HPDE6-E6E7 (cell line): ENCODE measurements around the gene CDCA7.
A peak's percentile ranks its signal among the peaks of the same experiment; 100 is the strongest.
"Not testable (repeated sequence)": the region's sequence is repeated elsewhere in the genome, so short reads cannot be mapped to it uniquely, and the experiment has no call there.

ENCODE experiments used
- DNase-seq: peaks from one replicate; pipeline ENCODE4 v3.0.0; 2011; ENCODE audit warnings: missing footprints; ENCODE audit errors: extremely low spot score

CDCA7 gene

DNA sequence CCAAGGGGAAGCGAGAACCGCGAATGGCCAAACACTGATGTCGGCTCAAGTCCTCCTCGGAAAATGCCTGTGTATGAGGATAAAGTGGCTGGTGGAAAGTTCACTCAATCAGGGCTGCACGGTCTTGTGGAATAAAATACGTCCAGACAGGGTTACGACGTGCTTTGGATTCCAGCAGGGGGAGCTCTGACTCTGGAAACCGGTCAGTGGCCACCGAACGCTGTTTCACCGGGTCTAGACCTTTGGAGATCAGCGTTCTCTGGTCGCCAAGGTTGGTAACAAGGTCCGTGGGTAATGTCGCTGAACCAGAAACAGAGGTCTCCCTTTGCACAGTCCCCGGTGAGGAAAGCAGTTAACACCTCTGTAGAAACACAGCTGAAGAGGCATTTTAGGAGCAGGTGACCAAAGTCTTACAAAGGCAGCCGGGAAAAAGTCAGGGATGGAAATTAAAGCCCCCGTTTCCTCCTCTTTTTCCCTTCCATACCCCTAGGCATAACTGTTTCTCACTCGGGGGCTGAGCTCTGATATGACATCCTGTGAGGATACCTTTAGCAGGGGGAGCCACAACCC is 47.8 kb downstream of the CDCA7 start:
- DNase-seq, result peak; percentile 83

DNA sequence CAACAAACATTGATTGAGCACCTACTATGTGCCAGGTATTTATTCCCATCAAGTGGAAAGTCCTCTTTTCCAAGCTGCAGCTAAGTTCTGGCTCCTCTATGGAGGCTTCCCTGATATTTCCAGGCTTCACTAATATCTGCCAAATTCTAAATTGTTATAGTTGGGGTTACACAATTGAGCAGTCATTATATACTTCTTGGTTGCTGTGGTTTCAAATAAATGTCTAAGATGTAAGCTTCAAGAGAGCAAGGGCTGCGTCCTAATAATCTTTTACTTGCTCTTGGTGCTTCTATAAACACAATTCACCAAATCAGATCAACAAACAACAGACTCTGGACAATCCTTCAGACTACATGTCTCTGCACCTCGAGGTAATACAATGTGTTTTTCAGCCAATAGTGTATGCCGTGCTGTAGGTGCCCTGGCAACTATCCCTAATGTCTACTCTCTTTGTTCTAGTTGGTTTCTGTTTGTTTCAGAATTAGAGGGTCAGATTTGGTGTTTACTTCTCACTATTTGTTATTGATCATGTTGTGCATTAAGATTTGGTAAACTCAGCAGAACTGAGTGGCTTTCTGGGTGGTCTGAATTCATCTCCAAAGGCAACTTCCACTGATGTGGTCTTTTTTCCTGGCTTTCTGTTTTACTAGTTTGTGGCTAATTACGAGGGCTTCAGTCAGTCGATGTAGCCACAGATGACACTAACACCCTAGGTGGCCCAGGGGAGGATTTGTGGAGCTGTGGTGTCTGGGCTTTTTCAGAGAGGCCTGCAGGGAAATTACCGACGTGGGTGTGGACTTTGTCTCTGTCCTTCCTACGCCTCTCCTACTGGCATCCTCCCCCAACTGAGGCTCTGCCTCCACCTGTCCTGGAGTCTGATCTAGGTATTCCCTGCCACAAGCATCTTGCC is 50.4 kb downstream of the CDCA7 start:
- DNase-seq, result no peak

DNA sequence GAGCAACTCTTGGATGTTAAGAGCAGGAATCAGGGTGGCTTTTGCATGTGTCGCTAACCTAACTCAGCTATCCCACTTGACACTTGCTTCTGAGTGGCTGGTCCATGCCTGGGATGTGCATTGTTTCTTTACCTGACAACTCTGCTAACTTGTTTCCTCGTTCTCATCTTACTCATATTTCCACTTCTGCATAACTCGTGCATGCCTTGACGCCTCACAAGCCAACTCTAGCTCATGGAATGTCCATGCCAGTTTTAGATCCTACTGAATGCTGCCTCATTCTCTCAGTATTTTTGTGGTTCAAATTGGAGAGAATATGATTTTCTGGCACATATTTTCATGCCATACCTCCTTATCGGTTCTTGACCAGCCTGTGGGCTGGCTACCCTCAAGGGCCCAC is 52.5 kb downstream of the CDCA7 start:
- peak; percentile 36 for DNase-seq

DNA sequence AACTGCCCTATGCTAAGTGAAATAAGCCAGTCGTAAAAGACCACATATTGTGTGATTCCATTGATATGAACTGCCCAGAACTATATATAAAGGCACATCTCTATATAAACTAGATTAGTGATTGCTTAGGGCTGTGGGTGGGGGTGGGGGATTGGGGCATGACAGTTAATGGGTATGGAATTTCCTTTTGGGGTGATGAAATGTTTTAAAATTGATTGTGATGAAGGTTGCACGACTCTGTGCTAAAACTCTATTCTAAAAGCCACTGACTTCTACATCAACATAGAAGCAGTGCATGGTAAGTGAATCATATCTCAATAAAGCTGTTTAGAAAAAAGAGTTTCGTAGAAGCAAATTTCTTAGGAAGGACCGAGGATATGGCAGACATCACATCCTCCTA is 53.0 kb downstream of the CDCA7 start:
- DNase-seq, result no peak

DNA sequence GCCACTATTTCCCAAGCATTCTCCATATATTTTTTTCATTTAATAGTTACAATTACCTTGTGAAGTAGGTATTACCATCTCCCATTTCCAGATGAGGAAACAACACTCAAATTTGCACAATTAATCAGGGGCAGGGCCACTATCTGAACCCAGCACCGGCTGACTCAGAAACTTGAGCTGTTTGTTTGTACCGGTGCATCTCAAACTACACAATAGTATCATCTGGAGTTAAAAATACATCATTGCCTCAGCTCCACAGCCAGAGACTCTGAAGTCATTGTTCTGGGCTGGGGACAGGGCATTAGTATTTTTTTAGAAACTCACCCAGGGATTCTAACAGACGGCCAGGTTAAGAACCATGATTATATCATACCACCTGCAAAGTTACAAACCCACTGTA is 55.9 kb downstream of the CDCA7 start:
- DNase-seq, result no peak

DNA sequence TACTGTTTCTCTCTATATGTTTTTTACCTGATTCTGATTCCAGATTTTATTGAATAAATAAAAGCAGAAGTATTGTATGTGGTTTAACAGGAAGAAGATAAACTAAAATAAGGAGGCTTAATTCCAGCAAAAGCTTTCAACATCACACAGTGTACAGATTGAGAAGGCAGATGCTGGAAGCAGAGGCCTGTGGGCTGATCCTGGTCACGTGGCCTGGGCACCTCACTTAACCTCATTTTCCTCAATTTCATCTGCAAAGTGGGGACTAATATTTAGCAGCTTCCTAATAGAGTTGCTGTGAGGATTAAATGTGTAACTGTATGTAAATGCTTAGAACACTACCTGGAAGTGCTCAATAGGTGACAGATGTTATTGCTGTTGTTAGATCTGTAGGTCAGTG is 58.0 kb downstream of the CDCA7 start:
- DNase-seq, result no peak

DNA sequence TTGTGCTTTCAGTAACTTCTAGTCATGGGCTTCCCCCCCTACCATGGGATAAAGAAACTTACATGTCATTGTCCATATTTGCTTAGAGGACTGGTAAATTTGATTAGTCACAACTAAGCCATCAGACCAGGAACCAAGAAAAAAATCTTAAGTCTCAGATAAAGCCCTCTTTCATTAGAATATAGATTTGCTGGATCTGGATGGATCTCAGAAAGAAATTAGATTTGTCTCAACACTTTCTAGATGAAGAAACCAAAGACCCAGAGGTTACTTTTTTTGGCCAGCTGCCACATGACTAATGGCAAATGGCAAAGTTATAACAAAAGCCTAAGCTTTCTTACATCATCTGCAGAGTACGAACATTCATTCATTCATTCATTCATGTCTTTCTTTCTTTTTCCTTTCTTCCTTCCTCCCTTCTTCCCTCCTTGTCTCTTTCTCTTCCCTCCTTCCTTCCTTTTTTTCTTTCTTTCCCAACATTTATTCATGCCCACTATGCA is 60.2 kb downstream of the CDCA7 start:
- no peak for DNase-seq

DNA sequence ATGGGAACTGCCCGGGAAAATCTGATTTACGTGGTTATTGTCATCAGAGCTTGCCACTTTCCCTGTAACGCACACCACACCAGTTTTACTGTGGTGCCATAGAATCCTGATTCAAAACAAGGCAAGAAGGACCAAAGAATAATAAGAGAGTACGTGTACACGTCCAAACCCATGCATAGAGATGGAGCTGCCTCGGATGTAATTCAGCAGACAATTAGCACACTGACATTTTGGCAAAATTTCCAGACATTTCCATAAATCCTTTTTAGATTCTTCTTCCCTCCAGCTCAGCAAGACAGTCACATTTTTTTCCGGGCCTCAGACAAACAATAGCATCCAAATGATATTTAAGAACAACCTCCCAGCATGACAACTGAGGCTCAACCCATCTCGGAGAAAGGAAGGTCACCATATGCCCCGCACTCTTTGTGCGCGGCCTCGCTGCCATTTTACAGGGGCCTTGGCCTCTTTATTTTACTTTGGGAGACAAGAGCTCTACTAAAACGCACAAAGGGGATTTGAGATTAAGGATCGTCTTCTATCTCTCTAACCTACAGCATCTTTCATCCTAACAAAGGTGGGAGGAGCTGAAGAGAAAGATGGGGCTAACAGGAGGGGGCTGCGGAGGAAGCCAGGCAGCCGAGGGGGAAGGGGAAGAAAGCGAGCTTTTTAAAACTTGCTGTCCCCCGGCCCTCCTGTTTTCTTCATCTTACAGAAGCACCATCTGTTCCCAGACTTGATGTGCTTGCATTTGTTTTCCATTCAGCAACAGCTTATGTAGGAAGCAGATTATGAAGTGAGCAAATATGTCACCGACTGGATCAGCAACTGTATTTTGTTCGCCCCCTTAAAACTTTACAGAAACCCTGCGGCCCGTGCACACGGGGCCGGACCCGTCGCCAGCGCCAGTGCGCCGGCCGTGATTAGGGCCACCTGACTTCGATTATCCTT is 61.0 kb downstream of the CDCA7 start:
- DNase-seq, result no peak

DNA sequence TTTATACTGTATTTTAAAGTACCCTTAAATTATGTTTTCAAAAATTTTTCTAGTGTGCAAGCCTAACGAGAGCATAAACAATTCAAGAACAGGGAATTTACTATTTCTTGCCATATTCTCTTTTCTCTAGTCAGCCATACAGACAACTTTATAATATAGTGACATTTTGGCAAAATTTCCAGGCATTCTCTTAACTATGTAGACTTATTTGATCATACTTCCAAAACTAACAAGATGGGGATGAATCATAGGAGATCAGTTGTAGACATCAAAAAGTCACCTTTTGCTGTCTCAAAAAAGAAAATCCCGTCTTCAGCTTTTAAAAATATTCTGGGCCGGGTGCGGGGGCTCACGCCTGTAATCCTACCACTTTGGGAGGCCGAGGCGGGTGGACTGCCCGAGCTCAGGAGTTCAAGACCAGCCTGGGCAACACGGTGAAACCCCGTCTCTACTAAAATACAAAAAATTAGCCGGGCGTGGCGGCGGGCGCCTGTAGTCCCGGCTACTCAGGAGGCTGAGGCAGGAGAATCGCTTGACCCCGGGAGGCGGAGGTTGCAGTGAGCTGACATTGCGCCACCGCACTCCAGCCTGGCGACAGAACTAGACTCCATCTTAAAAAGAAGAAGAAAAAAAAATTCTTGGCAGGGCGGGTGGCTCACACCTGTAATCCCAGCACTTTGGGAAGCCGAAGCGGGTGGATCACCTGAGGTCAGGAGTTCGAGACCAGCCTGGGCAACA is 61.9 kb downstream of the CDCA7 start:
- not testable (repeated sequence) for DNase-seq

DNA sequence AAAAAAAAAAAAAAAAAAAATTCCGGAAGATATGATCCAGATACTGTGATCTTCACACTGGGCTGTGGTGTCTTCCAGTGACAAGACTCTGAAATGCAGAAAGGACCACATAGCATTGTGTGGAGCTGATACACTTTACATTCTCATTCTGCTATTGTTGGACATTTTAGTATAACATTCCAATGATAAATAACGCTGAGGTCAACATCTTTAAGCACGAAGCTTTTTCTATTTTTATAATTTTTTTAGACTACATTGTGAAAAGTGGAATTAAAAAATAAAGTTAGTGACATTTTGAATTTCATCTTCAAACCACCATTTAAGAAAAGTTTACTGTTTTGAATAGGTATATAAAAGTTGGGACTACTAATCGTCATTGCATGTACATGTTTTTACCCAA is 62.7 kb downstream of the CDCA7 start:
- DNase-seq, result no peak

DNA sequence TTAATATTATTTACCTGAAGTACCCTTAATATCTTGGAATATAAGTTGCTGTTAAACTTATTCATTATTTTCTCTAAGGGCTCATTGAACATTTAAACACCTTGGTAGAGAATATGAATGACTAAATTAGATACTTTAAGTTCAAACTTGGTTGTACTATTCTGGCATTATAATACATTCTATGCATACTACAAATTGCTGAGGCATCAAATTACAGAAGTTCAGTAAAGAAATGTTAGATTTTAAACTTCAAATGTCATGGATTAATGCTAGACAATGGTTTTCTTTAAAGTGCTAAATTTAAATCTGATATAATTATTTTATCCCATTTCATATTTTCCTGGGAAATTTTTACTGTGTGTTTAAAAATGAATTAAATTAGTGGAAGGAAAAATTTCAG is 63.1 kb downstream of the CDCA7 start:
- DNase-seq, result no peak
